PC-3 (cell line): Measurements from ENCODE around the gene GALNT4.

ENCODE experiments used
- EZH2 ChIP-seq: fragments of 300-600 bp; sonication (generic); IDR thresholded peaks from one replicate; pipeline ENCODE4 v1.6.1; 2017; ENCODE audit warnings: antibody characterized with exemption, mild to moderate bottlenecking, low read length; ENCODE audit not compliant: unreplicated experiment
- EZH2phosphoT487 ChIP-seq: fragments of 300-600 bp; sonication (generic); IDR thresholded peaks from 2 replicates; pipeline ENCODE4 v1.6.1; 2018; ENCODE audit warnings: mild to moderate bottlenecking, antibody characterized with exemption, low read length, borderline replicate concordance
- TF ChIP-seq, protein P1 (sequence below): fragments of 300-600 bp; sonication (generic); conservative IDR thresholded peaks from 2 replicates; pipeline ENCODE4 v1.5.1; 2017; ENCODE audit warnings: antibody characterized with exemption, low read depth, mild to moderate bottlenecking, low read length

- TF ChIP-seq, protein P1, sequence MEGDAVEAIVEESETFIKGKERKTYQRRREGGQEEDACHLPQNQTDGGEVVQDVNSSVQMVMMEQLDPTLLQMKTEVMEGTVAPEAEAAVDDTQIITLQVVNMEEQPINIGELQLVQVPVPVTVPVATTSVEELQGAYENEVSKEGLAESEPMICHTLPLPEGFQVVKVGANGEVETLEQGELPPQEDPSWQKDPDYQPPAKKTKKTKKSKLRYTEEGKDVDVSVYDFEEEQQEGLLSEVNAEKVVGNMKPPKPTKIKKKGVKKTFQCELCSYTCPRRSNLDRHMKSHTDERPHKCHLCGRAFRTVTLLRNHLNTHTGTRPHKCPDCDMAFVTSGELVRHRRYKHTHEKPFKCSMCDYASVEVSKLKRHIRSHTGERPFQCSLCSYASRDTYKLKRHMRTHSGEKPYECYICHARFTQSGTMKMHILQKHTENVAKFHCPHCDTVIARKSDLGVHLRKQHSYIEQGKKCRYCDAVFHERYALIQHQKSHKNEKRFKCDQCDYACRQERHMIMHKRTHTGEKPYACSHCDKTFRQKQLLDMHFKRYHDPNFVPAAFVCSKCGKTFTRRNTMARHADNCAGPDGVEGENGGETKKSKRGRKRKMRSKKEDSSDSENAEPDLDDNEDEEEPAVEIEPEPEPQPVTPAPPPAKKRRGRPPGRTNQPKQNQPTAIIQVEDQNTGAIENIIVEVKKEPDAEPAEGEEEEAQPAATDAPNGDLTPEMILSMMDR = no peak
- TF ChIP-seq EZH2 = no peak
- TF ChIP-seq EZH2phosphoT487 = no peak
Measured at GRCh38 chr12:89476904-89477595, 47.5 kb downstream of the GALNT4 start.
